ENCODE data around the gene RAPGEF6.

- no peak for TF ChIP-seq EZH2 (IDR thresholded peaks at IDR 0.05; ENCODE audit: insufficient read depth, poor library complexity, severe bottlenecking)
- TF ChIP-seq EZH2phosphoT487 (IDR thresholded peaks at IDR 0.05; ENCODE audit: insufficient read depth, low read depth), result no peak
Measured at GRCh38 chr5:131672776-131673175, 37.7 kb upstream of the RAPGEF6 start.

Data from GM23248 (cell line).